Neural cell (in vitro differentiated cells): ENCODE results near the gene POC5. TPM values are rescaled to one million over a fixed set of nuclear protein-coding genes. Genes with fewer than 3 reads are reported as not detected.
"Not testable (repeated sequence)": the region's sequence is repeated elsewhere in the genome, so short reads cannot be mapped to it uniquely, and the experiment has no call there.

Source experiments
- H2AFZ ChIP-seq: fragments of 200-600, 300-800 bp; sonication (generic), shearing (Covaris generic); 2 replicates; pipeline ENCODE4 v1.6.0; 2014; ENCODE audit warnings: low read depth, mild to moderate bottlenecking, antibody characterized with exemption, low read length, moderate library complexity
- H3F3A ChIP-seq: fragments of 200-600 bp; shearing (Covaris generic); 2 replicates; pipeline ENCODE4 v1.6.1; 2016; ENCODE audit warnings: mild to moderate bottlenecking, moderate library complexity, mixed read lengths, antibody characterized with exemption, low read length; ENCODE audit not compliant: insufficient read depth, poor library complexity, severe bottlenecking
- H3K27ac ChIP-seq: fragments of 200-600, 300-800 bp; sonication (generic), shearing (Covaris generic); 2 replicates; pipeline ENCODE4 v1.5.1; 2014; ENCODE audit warnings: mild to moderate bottlenecking, low read length, moderate library complexity
- H3K27me3 ChIP-seq: fragments of 300-800, 200-600 bp; sonication (generic), shearing (Covaris generic); 2 replicates; pipeline ENCODE4 v1.6.0; 2014; ENCODE audit warnings: mild to moderate bottlenecking, low read depth, low read length, moderate library complexity; ENCODE audit not compliant: insufficient read depth
- H3K36me3 ChIP-seq: fragments of 300-800, 200-600 bp; sonication (generic), shearing (Covaris generic); 2 replicates; pipeline ENCODE4 v1.5.1; 2014; ENCODE audit warnings: mild to moderate bottlenecking, antibody characterized with exemption, low read length, moderate library complexity; ENCODE audit not compliant: insufficient read depth
- H3K4me2 ChIP-seq: fragments of 300-800, 200-600 bp; sonication (generic), shearing (Covaris generic); 2 replicates; pipeline ENCODE4 v1.6.0; 2014; ENCODE audit warnings: mild to moderate bottlenecking, low read length
- H3K4me3 ChIP-seq: fragments of 300-800, 200-600 bp; sonication (generic), shearing (Covaris generic); 2 replicates; pipeline ENCODE4 v1.5.1; 2014; ENCODE audit warnings: mild to moderate bottlenecking, low read length, moderate library complexity
- H3K79me2 ChIP-seq: fragments of 200-600 bp; shearing (Covaris generic); replicated peaks from 2 replicates; pipeline ENCODE4 v1.6.0; 2014; ENCODE audit warnings: mild to moderate bottlenecking, low read length, moderate library complexity; ENCODE audit not compliant: insufficient read depth
- H3K9ac ChIP-seq: fragments of 300-800, 200-600 bp; sonication (generic), shearing (Covaris generic); 2 replicates; pipeline ENCODE4 v1.6.1; 2016; ENCODE audit warnings: mild to moderate bottlenecking, low read length, mixed read lengths
- H3K9me2 ChIP-seq: fragments of 200-600 bp; shearing (Covaris generic); 2 replicates; pipeline ENCODE4 v1.6.1; 2016; ENCODE audit warnings: mild to moderate bottlenecking, low read length, mixed read lengths; ENCODE audit not compliant: insufficient read depth
- H3K9me3 ChIP-seq: fragments of 200-600, 300-800 bp; sonication (generic), shearing (Covaris generic); 2 replicates; pipeline ENCODE4 v1.6.1; 2016; ENCODE audit warnings: mild to moderate bottlenecking, mixed run types, low read length, moderate library complexity, mixed read lengths
- H4K20me1 ChIP-seq: fragments of 200-600 bp; shearing (Covaris generic); 2 replicates; pipeline ENCODE4 v1.6.1; 2016; ENCODE audit warnings: mild to moderate bottlenecking, mixed run types; ENCODE audit not compliant: insufficient read depth
- EP300 ChIP-seq: fragments of 450-650 bp; conservative IDR thresholded peaks from 2 replicates; pipeline ENCODE4 v1.6.1; 2014; ENCODE audit warnings: antibody characterized with exemption, mild to moderate bottlenecking, moderate library complexity; ENCODE audit not compliant: poor library complexity, severe bottlenecking
- EZH2 ChIP-seq: fragments of 200-600, 300-800 bp; shearing (Covaris generic), sonication (generic); IDR thresholded peaks from 2 replicates; pipeline ENCODE4 v1.6.1; 2014; ENCODE audit warnings: antibody characterized with exemption, low read length, borderline replicate concordance, mild to moderate bottlenecking; ENCODE audit not compliant: insufficient read depth, poor library complexity, severe bottlenecking
- MXI1 ChIP-seq: fragments of 450-650 bp; conservative IDR thresholded peaks from 2 replicates; pipeline ENCODE4 v1.6.1; 2014; ENCODE audit warnings: antibody characterized with exemption, mild to moderate bottlenecking; ENCODE audit not compliant: poor library complexity, severe bottlenecking
- POLR2AphosphoS5 ChIP-seq: IDR thresholded peaks from 2 replicates; pipeline ENCODE4 v1.6.1; 2012
- RAD21 ChIP-seq: fragments of 450-650 bp; conservative IDR thresholded peaks from 2 replicates; pipeline ENCODE4 v1.6.1; 2014; ENCODE audit warnings: antibody characterized with exemption, mild to moderate bottlenecking, moderate library complexity
- SMC3 ChIP-seq: fragments of 450-650 bp; conservative IDR thresholded peaks from 2 replicates; pipeline ENCODE4 v1.6.1; 2014; ENCODE audit warnings: antibody characterized with exemption, mild to moderate bottlenecking, moderate library complexity; ENCODE audit not compliant: poor library complexity
- TAF1 ChIP-seq: IDR thresholded peaks from 2 replicates; pipeline ENCODE4 v1.6.1; 2012; ENCODE audit warnings: low read depth
- polyA plus RNA-seq: library from polyadenylated mRNA; depleted of rRNA; stranded (reverse); fragments of >200 nt; gene quantifications from 2 replicates; pipeline ENCODE4 v1.2.3, GENCODE V29; 2014
- TF ChIP-seq, protein P1 (sequence below): fragments of 450-650 bp; IDR thresholded peaks from 2 replicates; pipeline ENCODE4 v1.5.1; 2014; ENCODE audit warnings: antibody characterized with exemption, mild to moderate bottlenecking, moderate library complexity; ENCODE audit not compliant: poor library complexity, severe bottlenecking
- TF ChIP-seq, protein P2 (sequence below): IDR thresholded peaks from 2 replicates; pipeline ENCODE4 v1.6.1; 2012; ENCODE audit warnings: borderline replicate concordance

POC5 gene
- polyA plus RNA-seq, 1 donor from 2014 or later, result 36.1 TPM

DNA sequence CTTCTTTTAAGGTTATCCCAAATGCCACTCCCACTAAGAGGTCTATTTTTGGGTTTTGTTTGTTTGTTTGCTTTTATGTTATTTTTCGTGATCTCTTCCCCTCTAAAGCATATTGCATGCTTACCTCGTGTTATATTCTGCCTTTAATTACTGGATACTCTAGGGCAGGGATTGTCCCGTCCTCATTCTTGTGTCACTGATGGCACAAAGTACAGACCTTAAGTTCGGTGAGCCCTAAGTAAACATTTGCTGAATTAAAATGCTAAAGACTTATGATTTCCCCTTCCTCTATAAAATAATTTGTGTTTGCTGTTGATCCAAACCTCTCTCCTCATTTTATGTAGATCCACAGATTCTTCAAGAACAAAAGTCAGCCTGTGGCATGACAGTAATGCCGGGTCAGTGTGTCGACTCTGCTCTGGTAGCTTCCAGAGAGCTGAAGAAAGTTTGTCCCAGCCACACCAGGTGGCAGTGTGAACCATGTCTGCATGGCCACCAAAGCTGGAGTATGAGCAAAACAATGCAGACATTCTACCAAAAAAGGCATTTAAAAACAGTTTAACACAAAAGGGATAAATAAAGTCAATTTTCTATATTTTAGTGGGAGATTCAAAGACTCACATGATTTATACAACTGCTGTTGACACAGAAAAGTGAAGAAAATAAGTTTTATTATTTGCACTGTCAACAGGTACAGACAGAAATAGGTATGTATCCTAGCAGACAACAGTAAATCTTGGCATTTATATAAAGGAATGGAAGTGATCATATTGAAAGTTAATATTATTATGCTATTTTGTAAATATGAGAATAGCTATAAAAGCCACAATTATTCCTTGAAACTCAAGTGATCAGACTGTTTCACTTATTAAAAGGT lies 17.9 kb upstream of the POC5 start:
- Histone ChIP-seq H3K4me3 (no peak overlapping the region), H3K9me2 (no peaks in the 10 kb centered on the region), H3F3A (no peaks in the 10 kb centered on the region), H4K20me1 (no peaks in the 10 kb centered on the region), H2AFZ (no peak overlapping the region), H3K4me2 (no peak overlapping the region), H3K79me2 (no peaks in the 10 kb centered on the region), H3K27ac (no peak overlapping the region), H3K36me3 (no peaks in the 10 kb centered on the region), H3K9me3 (no peaks in the 10 kb centered on the region), H3K27me3 (no peaks in the 10 kb centered on the region), H3K9ac (no peak overlapping the region)
- TF ChIP-seq SMC3, result peak; percentile 94
- TF ChIP-seq RAD21, result peak; percentile 86
- TF ChIP-seq EP300, result no peak
- TF ChIP-seq, protein P1, sequence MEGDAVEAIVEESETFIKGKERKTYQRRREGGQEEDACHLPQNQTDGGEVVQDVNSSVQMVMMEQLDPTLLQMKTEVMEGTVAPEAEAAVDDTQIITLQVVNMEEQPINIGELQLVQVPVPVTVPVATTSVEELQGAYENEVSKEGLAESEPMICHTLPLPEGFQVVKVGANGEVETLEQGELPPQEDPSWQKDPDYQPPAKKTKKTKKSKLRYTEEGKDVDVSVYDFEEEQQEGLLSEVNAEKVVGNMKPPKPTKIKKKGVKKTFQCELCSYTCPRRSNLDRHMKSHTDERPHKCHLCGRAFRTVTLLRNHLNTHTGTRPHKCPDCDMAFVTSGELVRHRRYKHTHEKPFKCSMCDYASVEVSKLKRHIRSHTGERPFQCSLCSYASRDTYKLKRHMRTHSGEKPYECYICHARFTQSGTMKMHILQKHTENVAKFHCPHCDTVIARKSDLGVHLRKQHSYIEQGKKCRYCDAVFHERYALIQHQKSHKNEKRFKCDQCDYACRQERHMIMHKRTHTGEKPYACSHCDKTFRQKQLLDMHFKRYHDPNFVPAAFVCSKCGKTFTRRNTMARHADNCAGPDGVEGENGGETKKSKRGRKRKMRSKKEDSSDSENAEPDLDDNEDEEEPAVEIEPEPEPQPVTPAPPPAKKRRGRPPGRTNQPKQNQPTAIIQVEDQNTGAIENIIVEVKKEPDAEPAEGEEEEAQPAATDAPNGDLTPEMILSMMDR, result peak; percentile 80

DNA sequence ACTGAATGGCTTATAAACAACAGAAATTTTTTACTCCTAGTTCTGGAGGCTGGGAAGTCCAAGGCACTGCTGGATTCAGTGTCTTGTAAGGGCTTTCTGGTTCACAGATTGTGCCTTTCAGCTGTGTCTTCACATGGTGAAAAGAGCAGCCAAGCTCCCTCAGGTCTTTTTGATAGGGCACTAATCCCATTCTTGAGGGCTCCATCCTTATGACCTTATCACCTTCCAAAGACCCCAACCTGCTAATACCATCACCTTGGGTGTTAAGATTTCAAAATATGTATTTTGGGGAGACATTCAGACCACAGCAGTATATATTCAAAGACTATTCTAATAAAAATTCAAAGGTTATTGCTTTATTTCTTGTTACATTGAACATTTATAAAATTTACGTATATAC lies 16.5 kb upstream of the POC5 start:
- Histone ChIP-seq H3K36me3 (no peaks in the 10 kb centered on the region), H3K27me3 (no peaks in the 10 kb centered on the region), H3K79me2 (no peaks in the 10 kb centered on the region), H3K27ac (no peak overlapping the region), H3K9me2 (no peaks in the 10 kb centered on the region), H3F3A (no peaks in the 10 kb centered on the region), H3K9ac (no peak overlapping the region), H3K4me2 (no peak overlapping the region), H2AFZ (no peak overlapping the region), H3K9me3 (no peaks in the 10 kb centered on the region), H4K20me1 (no peaks in the 10 kb centered on the region), H3K4me3 (no peak overlapping the region)
- no peak for TF ChIP-seq EP300
- TF ChIP-seq RAD21, result no peak
- no peak for TF ChIP-seq SMC3
- no peak for TF ChIP-seq EZH2
- TF ChIP-seq, protein P1, result no peak
- TF ChIP-seq TAF1, result no peak
- TF ChIP-seq MXI1, result no peak
- TF ChIP-seq POLR2AphosphoS5, result no peak
- TF ChIP-seq, protein P2, sequence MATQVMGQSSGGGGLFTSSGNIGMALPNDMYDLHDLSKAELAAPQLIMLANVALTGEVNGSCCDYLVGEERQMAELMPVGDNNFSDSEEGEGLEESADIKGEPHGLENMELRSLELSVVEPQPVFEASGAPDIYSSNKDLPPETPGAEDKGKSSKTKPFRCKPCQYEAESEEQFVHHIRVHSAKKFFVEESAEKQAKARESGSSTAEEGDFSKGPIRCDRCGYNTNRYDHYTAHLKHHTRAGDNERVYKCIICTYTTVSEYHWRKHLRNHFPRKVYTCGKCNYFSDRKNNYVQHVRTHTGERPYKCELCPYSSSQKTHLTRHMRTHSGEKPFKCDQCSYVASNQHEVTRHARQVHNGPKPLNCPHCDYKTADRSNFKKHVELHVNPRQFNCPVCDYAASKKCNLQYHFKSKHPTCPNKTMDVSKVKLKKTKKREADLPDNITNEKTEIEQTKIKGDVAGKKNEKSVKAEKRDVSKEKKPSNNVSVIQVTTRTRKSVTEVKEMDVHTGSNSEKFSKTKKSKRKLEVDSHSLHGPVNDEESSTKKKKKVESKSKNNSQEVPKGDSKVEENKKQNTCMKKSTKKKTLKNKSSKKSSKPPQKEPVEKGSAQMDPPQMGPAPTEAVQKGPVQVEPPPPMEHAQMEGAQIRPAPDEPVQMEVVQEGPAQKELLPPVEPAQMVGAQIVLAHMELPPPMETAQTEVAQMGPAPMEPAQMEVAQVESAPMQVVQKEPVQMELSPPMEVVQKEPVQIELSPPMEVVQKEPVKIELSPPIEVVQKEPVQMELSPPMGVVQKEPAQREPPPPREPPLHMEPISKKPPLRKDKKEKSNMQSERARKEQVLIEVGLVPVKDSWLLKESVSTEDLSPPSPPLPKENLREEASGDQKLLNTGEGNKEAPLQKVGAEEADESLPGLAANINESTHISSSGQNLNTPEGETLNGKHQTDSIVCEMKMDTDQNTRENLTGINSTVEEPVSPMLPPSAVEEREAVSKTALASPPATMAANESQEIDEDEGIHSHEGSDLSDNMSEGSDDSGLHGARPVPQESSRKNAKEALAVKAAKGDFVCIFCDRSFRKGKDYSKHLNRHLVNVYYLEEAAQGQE, result no peak

DNA sequence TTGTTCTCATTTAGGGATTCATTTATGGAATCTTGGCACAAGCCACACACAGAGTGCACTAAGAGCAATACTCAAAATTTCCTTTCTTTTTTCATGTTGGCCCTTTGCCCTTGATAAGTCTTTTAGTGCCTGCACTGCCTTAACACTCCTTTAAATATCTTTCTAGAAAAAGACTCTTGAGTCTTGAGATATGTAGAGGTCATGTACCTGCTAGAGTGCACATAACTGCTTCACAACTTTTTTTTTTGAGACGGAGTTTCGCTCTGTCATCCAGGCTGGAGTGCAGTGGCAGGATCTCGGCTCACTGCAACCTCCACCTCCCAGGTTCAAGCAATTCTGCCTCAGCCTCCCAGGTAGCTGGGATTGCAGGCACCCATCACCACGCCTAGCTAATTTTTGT lies 14.3 kb upstream of the POC5 start:
- H3K9me3 ChIP-seq, H3K4me3 ChIP-seq, H3K9me2 ChIP-seq, H3F3A ChIP-seq, H3K27me3 ChIP-seq, H3K36me3 ChIP-seq, H4K20me1 ChIP-seq, H3K9ac ChIP-seq, H3K27ac ChIP-seq, H3K4me2 ChIP-seq, H3K79me2 ChIP-seq, H2AFZ ChIP-seq: not testable (repeated sequence)
